GM23338 (cell line): ENCODE results near the gene RPS19. TPM values are rescaled to one million over a fixed set of nuclear protein-coding genes. Genes with fewer than 3 reads are reported as not detected.

ENCODE experiments used
- ATAC-seq: fragments of 200-7000 bp; cut with Tn5 transposase; 3 replicates; pipeline ENCODE4 v1.9.1; 2020
- DNase-seq: peaks from one replicate; pipeline ENCODE4 v3.0.0-alpha.2; 2015; ENCODE audit warnings: low spot score
- H2AFZ ChIP-seq: fragments of 200-600 bp; sonication (generic); 2 replicates; pipeline ENCODE4 v1.8.0; 2016; ENCODE audit warnings: antibody characterized with exemption, mild to moderate bottlenecking, moderate library complexity
- H3F3A ChIP-seq: fragments of 200-600 bp; sonication (generic); replicated peaks from 2 replicates; pipeline ENCODE4 v1.8.0; 2017; ENCODE audit warnings: antibody characterized with exemption, mixed run types, low read depth
- H3K27ac ChIP-seq: fragments of 200-600 bp; sonication (generic); 2 replicates; pipeline ENCODE4 v1.6.1; 2016; ENCODE audit warnings: low read depth
- H3K27me3 ChIP-seq: fragments of 200-600 bp; sonication (generic); 2 replicates; pipeline ENCODE4 v1.8.0; 2016; ENCODE audit warnings: mild to moderate bottlenecking, mixed run types, moderate library complexity; ENCODE audit not compliant: insufficient read depth
- H3K36me3 ChIP-seq: fragments of 200-600 bp; sonication (generic); 2 replicates; pipeline ENCODE4 v1.8.0; 2016; ENCODE audit warnings: mild to moderate bottlenecking; ENCODE audit not compliant: insufficient read depth
- H3K4me1 ChIP-seq: fragments of 200-600 bp; sonication (generic); 2 replicates; pipeline ENCODE4 v1.8.0; 2016; ENCODE audit warnings: mild to moderate bottlenecking, moderate library complexity; ENCODE audit not compliant: insufficient read depth
- H3K4me2 ChIP-seq: fragments of 200-600 bp; sonication (generic); 2 replicates; pipeline ENCODE4 v1.7.1; 2017; ENCODE audit warnings: mixed run types
- H3K4me3 ChIP-seq: fragments of 200-600 bp; sonication (generic); 2 replicates; pipeline ENCODE4 v1.6.1; 2016; ENCODE audit warnings: mixed run types
- H3K79me2 ChIP-seq: fragments of 200-600 bp; sonication (generic); replicated peaks from 2 replicates; pipeline ENCODE4 v1.8.0; 2017; ENCODE audit warnings: mild to moderate bottlenecking; ENCODE audit not compliant: insufficient read depth
- H3K9me2 ChIP-seq: fragments of 200-600 bp; sonication (generic); 2 replicates; pipeline ENCODE4 v1.8.0; 2017; ENCODE audit not compliant: insufficient read depth
- H4K20me1 ChIP-seq: fragments of 200-600 bp; sonication (generic); replicated peaks from 2 replicates; pipeline ENCODE4 v1.8.0; 2017; ENCODE audit warnings: mild to moderate bottlenecking; ENCODE audit not compliant: insufficient read depth
- H3K27ac Mint-ChIP-seq: 2 replicates; pipeline ENCODE4 v1.8.0; 2020; ENCODE audit warnings: inconsistent platforms, mild to moderate bottlenecking, moderate library complexity, mixed read lengths
- H3K27me3 Mint-ChIP-seq: 3 replicates; pipeline ENCODE4 v1.8.0; 2022; ENCODE audit warnings: low read depth, mild to moderate bottlenecking, moderate library complexity, mixed read lengths, inconsistent platforms; ENCODE audit not compliant: insufficient read depth, poor library complexity
- H3K36me3 Mint-ChIP-seq: 3 replicates; pipeline ENCODE4 v1.8.0; 2021; ENCODE audit warnings: low read depth, mild to moderate bottlenecking, inconsistent platforms, moderate library complexity, mixed read lengths
- H3K4me1 Mint-ChIP-seq: 3 replicates; pipeline ENCODE4 v1.8.0; 2020; ENCODE audit warnings: mild to moderate bottlenecking, inconsistent platforms, mixed read lengths
- H3K4me3 Mint-ChIP-seq: 3 replicates; pipeline ENCODE4 v1.8.0; 2021; ENCODE audit warnings: moderate library complexity, mild to moderate bottlenecking, inconsistent platforms, mixed read lengths
- H3K9me3 Mint-ChIP-seq: 3 replicates; pipeline ENCODE4 v1.8.0; 2020; ENCODE audit warnings: moderate library complexity, mild to moderate bottlenecking, inconsistent platforms, mixed read lengths
- CREB1 ChIP-seq: fragments of 250-450 bp; sonication (Bioruptor Pico); IDR thresholded peaks from 2 replicates; pipeline ENCODE4 v1.5.0; 2020; ENCODE audit warnings: low read depth, mild to moderate bottlenecking, moderate library complexity
- EZH2phosphoT487 ChIP-seq: fragments of 200-600 bp; sonication (generic); IDR thresholded peaks from one replicate; pipeline ENCODE4 v1.8.1; 2018; ENCODE audit warnings: antibody characterized with exemption; ENCODE audit not compliant: unreplicated experiment
- NANOG ChIP-seq: IDR thresholded peaks from 2 replicates; pipeline ENCODE4 v1.6.1; 2016; ENCODE audit warnings: antibody characterized with exemption, borderline replicate concordance
- POLR2AphosphoS5 ChIP-seq: IDR thresholded peaks from 2 replicates; pipeline ENCODE4 v1.6.1; 2016; ENCODE audit warnings: antibody characterized with exemption, low read depth
- ZNF114 ChIP-seq: fragments of 250-450 bp; sonication (Bioruptor Pico); IDR thresholded peaks from 2 replicates; pipeline ENCODE4 v1.5.0; 2020; ENCODE audit warnings: mild to moderate bottlenecking, moderate library complexity
- ZNF331 ChIP-seq: fragments of 250-450 bp; sonication (Bioruptor Pico); IDR thresholded peaks from 2 replicates; pipeline ENCODE4 v1.5.0; 2020; ENCODE audit warnings: low read depth, mild to moderate bottlenecking, moderate library complexity
- polyA plus RNA-seq: library from polyadenylated mRNA; unstranded; fragments of >200 nt; fragmentation: Nextera tagmentation; extraction: Ambion mirVana; gene quantifications from 2 replicates; pipeline ENCODE4 v1.2.1, GENCODE V29; 2016
- total RNA-seq: library from RNA; depleted of rRNA; stranded (reverse); fragments of >200 nt; shearing (Covaris generic); gene quantifications from 2 replicates; pipeline ENCODE4 v1.2.3, GENCODE V29; 2014
- TF ChIP-seq, protein P1 (sequence below): IDR thresholded peaks from one replicate; pipeline ENCODE4 v1.6.1; 2018; ENCODE audit warnings: antibody characterized with exemption; ENCODE audit not compliant: unreplicated experiment
- TF ChIP-seq, protein P2 (sequence below): fragments of 250-450 bp; sonication (Bioruptor Pico); IDR thresholded peaks from 2 replicates; pipeline ENCODE4 v1.5.0; 2020; ENCODE audit warnings: mild to moderate bottlenecking, moderate library complexity
- TF ChIP-seq, protein P3 (sequence below): IDR thresholded peaks from 2 replicates; pipeline ENCODE4 v1.6.1; 2016; ENCODE audit warnings: antibody characterized with exemption

The RPS19 gene
- total and polyA plus RNA-seq, 2 experiments from 2014 or later, result 1,798 to 4,073 TPM

DNA sequence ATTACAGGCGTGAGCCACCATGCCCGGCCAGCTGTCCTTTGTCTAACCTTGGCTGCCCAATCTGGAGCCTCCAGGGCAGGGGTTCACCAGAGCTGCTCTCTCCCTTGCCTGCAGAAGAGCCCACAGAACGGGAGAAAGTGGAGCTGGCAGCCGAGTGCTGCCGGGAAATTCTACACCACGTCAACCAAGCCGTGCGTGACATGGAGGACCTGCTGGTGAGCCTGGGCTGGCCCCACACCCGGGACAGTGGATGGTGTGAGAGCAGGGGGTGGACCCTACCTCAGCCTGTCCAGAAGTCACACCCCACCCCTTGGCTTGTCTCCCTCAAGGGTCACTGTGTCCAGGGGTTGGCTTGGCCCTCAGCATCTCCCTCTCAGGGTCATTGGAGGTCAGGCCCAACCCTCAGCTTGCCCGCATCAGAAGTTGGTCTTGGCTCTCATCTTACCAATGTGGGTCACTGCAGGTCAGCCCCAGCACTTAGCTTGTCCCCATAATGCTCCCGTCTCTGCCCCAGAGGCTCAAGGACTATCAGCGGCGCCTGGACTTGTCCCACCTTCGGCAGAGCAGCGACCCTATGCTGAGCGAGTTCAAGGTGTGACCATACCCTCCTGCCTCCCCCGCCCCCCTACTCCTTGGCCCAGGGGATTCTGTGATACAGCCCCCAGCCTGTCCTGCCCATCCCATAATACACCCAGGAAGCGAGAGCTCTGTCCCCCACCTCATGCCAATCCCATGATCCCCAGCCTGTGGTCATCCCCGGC, 43.3 kb downstream of the RPS19 start (continued):
- TF ChIP-seq, protein P1, sequence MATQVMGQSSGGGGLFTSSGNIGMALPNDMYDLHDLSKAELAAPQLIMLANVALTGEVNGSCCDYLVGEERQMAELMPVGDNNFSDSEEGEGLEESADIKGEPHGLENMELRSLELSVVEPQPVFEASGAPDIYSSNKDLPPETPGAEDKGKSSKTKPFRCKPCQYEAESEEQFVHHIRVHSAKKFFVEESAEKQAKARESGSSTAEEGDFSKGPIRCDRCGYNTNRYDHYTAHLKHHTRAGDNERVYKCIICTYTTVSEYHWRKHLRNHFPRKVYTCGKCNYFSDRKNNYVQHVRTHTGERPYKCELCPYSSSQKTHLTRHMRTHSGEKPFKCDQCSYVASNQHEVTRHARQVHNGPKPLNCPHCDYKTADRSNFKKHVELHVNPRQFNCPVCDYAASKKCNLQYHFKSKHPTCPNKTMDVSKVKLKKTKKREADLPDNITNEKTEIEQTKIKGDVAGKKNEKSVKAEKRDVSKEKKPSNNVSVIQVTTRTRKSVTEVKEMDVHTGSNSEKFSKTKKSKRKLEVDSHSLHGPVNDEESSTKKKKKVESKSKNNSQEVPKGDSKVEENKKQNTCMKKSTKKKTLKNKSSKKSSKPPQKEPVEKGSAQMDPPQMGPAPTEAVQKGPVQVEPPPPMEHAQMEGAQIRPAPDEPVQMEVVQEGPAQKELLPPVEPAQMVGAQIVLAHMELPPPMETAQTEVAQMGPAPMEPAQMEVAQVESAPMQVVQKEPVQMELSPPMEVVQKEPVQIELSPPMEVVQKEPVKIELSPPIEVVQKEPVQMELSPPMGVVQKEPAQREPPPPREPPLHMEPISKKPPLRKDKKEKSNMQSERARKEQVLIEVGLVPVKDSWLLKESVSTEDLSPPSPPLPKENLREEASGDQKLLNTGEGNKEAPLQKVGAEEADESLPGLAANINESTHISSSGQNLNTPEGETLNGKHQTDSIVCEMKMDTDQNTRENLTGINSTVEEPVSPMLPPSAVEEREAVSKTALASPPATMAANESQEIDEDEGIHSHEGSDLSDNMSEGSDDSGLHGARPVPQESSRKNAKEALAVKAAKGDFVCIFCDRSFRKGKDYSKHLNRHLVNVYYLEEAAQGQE, result no peak
- no peak for TF ChIP-seq ZNF331 (CRISPR knock-in tag)
- no peak for TF ChIP-seq ZNF114 (CRISPR knock-in tag)
- TF ChIP-seq POLR2AphosphoS5, result no peak
- TF ChIP-seq EZH2phosphoT487, result no peak

DNA sequence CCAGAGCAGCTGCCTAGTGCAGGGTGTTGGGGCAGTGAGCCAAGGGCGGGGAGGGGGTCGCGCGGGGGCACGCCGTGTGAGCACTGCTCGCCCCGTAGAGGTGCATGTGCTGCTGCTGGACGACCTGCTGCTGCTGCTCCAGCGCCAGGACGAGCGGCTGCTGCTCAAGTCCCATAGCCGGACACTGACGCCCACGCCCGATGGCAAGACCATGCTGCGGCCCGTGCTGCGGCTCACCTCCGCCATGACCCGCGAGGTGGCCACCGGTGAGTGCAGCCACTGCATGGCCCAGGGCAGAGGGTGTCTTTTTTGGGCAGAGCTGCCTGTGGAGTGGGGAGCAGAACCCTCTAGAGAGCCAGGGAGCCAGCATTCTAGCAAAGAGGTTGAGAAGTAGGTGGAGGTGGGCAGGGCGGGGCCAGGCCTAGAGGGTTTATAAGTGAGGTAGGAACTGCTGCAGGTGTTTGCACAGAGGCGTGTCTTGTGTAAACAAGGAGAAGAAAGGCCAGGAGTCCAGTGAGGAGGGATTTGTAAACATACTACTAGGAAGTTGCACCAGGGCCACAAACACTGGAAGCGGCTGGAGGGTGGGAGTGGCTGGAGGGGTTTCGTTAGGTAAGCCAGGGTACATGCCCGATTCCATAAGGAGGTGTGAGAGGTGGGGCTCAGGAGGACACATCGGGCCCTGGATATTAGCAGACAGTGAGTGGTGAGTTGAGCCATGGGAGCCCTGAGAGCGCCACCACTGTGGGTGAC, 44.2 kb downstream of the RPS19 start:
- H3K27ac ChIP-seq, result no peak overlapping the region
- no peak overlapping the region for H3K4me3 ChIP-seq
- peaks cover 7% of the 10 kb centered on the region; the same call in 1 of the 2 replicates for H3K36me3 ChIP-seq
- H2AFZ ChIP-seq, result no peak overlapping the region
- Mint-ChIP-seq H3K36me3 (peaks cover 48% of the 10 kb centered on the region), H3K9me3 (no peaks in the 10 kb centered on the region; the same call in 2 of the 3 replicates), H3K4me3 (no peak overlapping the region), H3K4me1 (peaks cover 11% of the 10 kb centered on the region), H3K27me3 (peaks cover 7% of the 10 kb centered on the region), H3K27ac (no peak overlapping the region)
- H4K20me1 ChIP-seq, result no peaks in the 10 kb centered on the region
- no peaks in the 10 kb centered on the region for H3F3A ChIP-seq
- ATAC-seq (no peak), DNase-seq (no peak)
- no peak overlapping the region for H3K4me2 ChIP-seq
- no peaks in the 10 kb centered on the region; the same call in 1 of the 2 replicates for H3K4me1 ChIP-seq
- H3K9me2 ChIP-seq, result no peaks in the 10 kb centered on the region
- H3K27me3 ChIP-seq, result peaks cover 7% of the 10 kb centered on the region
- H3K79me2 ChIP-seq, result no peaks in the 10 kb centered on the region
- TF ChIP-seq, protein P2, sequence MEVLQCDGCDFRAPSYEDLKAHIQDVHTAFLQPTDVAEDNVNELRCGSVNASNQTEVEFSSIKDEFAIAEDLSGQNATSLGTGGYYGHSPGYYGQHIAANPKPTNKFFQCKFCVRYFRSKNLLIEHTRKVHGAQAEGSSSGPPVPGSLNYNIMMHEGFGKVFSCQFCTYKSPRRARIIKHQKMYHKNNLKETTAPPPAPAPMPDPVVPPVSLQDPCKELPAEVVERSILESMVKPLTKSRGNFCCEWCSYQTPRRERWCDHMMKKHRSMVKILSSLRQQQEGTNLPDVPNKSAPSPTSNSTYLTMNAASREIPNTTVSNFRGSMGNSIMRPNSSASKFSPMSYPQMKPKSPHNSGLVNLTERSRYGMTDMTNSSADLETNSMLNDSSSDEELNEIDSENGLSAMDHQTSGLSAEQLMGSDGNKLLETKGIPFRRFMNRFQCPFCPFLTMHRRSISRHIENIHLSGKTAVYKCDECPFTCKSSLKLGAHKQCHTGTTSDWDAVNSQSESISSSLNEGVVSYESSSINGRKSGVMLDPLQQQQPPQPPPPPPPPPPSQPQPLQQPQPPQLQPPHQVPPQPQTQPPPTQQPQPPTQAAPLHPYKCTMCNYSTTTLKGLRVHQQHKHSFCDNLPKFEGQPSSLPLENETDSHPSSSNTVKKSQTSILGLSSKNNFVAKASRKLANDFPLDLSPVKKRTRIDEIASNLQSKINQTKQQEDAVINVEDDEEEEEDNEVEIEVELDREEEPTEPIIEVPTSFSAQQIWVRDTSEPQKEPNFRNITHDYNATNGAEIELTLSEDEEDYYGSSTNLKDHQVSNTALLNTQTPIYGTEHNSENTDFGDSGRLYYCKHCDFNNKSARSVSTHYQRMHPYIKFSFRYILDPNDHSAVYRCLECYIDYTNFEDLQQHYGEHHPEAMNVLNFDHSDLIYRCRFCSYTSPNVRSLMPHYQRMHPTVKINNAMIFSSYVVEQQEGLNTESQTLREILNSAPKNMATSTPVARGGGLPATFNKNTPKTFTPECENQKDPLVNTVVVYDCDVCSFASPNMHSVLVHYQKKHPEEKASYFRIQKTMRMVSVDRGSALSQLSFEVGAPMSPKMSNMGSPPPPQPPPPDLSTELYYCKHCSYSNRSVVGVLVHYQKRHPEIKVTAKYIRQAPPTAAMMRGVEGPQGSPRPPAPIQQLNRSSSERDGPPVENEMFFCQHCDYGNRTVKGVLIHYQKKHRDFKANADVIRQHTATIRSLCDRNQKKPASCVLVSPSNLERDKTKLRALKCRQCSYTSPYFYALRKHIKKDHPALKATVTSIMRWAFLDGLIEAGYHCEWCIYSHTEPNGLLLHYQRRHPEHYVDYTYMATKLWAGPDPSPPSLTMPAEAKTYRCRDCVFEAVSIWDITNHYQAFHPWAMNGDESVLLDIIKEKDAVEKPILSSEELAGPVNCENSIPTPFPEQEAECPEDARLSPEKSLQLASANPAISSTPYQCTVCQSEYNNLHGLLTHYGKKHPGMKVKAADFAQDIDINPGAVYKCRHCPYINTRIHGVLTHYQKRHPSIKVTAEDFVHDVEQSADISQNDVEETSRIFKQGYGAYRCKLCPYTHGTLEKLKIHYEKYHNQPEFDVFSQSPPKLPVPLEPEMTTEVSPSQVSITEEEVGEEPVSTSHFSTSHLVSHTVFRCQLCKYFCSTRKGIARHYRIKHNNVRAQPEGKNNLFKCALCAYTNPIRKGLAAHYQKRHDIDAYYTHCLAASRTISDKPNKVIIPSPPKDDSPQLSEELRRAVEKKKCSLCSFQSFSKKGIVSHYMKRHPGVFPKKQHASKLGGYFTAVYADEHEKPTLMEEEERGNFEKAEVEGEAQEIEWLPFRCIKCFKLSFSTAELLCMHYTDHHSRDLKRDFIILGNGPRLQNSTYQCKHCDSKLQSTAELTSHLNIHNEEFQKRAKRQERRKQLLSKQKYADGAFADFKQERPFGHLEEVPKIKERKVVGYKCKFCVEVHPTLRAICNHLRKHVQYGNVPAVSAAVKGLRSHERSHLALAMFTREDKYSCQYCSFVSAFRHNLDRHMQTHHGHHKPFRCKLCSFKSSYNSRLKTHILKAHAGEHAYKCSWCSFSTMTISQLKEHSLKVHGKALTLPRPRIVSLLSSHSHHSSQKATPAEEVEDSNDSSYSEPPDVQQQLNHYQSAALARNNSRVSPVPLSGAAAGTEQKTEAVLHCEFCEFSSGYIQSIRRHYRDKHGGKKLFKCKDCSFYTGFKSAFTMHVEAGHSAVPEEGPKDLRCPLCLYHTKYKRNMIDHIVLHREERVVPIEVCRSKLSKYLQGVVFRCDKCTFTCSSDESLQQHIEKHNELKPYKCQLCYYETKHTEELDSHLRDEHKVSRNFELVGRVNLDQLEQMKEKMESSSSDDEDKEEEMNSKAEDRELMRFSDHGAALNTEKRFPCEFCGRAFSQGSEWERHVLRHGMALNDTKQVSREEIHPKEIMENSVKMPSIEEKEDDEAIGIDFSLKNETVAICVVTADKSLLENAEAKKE, result no peak
- TF ChIP-seq, protein P3, sequence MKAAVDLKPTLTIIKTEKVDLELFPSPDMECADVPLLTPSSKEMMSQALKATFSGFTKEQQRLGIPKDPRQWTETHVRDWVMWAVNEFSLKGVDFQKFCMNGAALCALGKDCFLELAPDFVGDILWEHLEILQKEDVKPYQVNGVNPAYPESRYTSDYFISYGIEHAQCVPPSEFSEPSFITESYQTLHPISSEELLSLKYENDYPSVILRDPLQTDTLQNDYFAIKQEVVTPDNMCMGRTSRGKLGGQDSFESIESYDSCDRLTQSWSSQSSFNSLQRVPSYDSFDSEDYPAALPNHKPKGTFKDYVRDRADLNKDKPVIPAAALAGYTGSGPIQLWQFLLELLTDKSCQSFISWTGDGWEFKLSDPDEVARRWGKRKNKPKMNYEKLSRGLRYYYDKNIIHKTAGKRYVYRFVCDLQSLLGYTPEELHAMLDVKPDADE, result no peak
- TF ChIP-seq CREB1 (no peak), ZNF114 (CRISPR knock-in tag) (no peak), POLR2AphosphoS5 (no peak), NANOG (no peak)
